ENCODE results near the gene AIFM1. TPM values are rescaled to one million over a fixed set of nuclear protein-coding genes. Genes with fewer than 3 reads are reported as not detected.

Gene AIFM1
- total and polyA plus RNA-seq, 2 experiments from 2014 or later: 29.6 to 47.3 TPM

DNA sequence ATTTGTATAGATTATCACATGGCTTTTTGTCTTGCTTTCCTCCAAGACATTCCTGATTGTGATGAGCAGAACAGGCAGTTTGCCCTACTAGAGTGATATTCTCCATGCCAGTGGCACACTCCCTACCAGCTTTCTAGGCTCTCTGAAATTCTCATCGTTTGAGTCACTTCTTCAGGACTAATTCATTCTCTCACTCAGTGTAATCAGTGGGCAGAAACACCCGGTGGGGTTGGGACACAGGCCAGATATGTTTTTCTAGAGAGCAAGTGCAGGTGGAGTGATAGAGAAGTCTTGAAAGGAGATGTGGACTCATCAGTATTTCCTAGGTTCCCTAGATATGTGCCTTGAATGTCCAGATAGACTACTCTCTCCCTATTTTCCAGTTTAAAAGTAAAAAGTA lies 19.2 kb upstream of the AIFM1 start:
- no peak for ATAC-seq
- Mint-ChIP-seq H3K4me3 (no peak overlapping the region), H3K4me1 (no peaks in the 10 kb centered on the region; the same call in 2 of the 3 replicates), H3K27ac (no peak overlapping the region), H3K9me3 (no peaks in the 10 kb centered on the region), H3K27me3 (ENCODE audit: insufficient read depth, low read depth, poor library complexity) (peaks cover 6% of the 10 kb centered on the region), H3K36me3 (ENCODE audit: low read depth) (no peaks in the 10 kb centered on the region)
- Histone ChIP-seq H3K4me1 (ENCODE audit: insufficient read depth) (no peaks in the 10 kb centered on the region), H4K20me1 (replicated peaks; ENCODE audit: insufficient read depth) (no peaks in the 10 kb centered on the region), H3K79me2 (replicated peaks; ENCODE audit: insufficient read depth) (no peaks in the 10 kb centered on the region), H3K4me3 (no peak overlapping the region), H3K36me3 (ENCODE audit: insufficient read depth) (no peaks in the 10 kb centered on the region), H3K9me2 (ENCODE audit: insufficient read depth) (no peaks in the 10 kb centered on the region), H3F3A (replicated peaks; ENCODE audit: low read depth) (no peaks in the 10 kb centered on the region), H2AFZ (no peak overlapping the region), H3K27ac (ENCODE audit: low read depth) (no peak overlapping the region), H3K4me2 (no peak overlapping the region), H3K27me3 (ENCODE audit: insufficient read depth) (no peaks in the 10 kb centered on the region)
- no peak for TF ChIP-seq CREB1 (CRISPR knock-in tag; IDR thresholded peaks at IDR 0.05; ENCODE audit: low read depth)
- TF ChIP-seq, protein P1, sequence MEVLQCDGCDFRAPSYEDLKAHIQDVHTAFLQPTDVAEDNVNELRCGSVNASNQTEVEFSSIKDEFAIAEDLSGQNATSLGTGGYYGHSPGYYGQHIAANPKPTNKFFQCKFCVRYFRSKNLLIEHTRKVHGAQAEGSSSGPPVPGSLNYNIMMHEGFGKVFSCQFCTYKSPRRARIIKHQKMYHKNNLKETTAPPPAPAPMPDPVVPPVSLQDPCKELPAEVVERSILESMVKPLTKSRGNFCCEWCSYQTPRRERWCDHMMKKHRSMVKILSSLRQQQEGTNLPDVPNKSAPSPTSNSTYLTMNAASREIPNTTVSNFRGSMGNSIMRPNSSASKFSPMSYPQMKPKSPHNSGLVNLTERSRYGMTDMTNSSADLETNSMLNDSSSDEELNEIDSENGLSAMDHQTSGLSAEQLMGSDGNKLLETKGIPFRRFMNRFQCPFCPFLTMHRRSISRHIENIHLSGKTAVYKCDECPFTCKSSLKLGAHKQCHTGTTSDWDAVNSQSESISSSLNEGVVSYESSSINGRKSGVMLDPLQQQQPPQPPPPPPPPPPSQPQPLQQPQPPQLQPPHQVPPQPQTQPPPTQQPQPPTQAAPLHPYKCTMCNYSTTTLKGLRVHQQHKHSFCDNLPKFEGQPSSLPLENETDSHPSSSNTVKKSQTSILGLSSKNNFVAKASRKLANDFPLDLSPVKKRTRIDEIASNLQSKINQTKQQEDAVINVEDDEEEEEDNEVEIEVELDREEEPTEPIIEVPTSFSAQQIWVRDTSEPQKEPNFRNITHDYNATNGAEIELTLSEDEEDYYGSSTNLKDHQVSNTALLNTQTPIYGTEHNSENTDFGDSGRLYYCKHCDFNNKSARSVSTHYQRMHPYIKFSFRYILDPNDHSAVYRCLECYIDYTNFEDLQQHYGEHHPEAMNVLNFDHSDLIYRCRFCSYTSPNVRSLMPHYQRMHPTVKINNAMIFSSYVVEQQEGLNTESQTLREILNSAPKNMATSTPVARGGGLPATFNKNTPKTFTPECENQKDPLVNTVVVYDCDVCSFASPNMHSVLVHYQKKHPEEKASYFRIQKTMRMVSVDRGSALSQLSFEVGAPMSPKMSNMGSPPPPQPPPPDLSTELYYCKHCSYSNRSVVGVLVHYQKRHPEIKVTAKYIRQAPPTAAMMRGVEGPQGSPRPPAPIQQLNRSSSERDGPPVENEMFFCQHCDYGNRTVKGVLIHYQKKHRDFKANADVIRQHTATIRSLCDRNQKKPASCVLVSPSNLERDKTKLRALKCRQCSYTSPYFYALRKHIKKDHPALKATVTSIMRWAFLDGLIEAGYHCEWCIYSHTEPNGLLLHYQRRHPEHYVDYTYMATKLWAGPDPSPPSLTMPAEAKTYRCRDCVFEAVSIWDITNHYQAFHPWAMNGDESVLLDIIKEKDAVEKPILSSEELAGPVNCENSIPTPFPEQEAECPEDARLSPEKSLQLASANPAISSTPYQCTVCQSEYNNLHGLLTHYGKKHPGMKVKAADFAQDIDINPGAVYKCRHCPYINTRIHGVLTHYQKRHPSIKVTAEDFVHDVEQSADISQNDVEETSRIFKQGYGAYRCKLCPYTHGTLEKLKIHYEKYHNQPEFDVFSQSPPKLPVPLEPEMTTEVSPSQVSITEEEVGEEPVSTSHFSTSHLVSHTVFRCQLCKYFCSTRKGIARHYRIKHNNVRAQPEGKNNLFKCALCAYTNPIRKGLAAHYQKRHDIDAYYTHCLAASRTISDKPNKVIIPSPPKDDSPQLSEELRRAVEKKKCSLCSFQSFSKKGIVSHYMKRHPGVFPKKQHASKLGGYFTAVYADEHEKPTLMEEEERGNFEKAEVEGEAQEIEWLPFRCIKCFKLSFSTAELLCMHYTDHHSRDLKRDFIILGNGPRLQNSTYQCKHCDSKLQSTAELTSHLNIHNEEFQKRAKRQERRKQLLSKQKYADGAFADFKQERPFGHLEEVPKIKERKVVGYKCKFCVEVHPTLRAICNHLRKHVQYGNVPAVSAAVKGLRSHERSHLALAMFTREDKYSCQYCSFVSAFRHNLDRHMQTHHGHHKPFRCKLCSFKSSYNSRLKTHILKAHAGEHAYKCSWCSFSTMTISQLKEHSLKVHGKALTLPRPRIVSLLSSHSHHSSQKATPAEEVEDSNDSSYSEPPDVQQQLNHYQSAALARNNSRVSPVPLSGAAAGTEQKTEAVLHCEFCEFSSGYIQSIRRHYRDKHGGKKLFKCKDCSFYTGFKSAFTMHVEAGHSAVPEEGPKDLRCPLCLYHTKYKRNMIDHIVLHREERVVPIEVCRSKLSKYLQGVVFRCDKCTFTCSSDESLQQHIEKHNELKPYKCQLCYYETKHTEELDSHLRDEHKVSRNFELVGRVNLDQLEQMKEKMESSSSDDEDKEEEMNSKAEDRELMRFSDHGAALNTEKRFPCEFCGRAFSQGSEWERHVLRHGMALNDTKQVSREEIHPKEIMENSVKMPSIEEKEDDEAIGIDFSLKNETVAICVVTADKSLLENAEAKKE (CRISPR knock-in tag; IDR thresholded peaks at IDR 0.05): no peak
- TF ChIP-seq, protein P2, sequence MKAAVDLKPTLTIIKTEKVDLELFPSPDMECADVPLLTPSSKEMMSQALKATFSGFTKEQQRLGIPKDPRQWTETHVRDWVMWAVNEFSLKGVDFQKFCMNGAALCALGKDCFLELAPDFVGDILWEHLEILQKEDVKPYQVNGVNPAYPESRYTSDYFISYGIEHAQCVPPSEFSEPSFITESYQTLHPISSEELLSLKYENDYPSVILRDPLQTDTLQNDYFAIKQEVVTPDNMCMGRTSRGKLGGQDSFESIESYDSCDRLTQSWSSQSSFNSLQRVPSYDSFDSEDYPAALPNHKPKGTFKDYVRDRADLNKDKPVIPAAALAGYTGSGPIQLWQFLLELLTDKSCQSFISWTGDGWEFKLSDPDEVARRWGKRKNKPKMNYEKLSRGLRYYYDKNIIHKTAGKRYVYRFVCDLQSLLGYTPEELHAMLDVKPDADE (IDR thresholded peaks at IDR 0.05): no peak
- no peak for TF ChIP-seq ZNF331 (CRISPR knock-in tag; IDR thresholded peaks at IDR 0.05; ENCODE audit: low read depth)
- no peak for DNase-seq (ENCODE audit: low spot score)

DNA sequence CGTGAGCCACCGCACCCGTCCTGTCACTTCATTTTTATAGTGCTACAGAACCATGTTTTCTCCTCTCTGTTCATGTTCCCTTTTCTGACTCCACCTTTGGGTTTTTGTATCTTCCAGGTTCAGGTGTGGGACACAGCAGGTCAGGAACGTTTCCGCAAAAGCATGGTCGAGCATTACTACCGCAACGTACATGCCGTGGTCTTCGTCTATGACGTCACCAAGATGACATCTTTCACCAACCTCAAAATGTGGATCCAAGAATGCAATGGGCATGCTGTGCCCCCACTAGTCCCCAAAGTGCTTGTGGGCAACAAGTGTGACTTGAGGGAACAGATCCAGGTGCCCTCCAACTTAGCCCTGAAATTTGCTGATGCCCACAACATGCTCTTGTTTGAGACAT lies 18.5 kb upstream of the AIFM1 start:
- Mint-ChIP-seq H3K9me3 (no peaks in the 10 kb centered on the region), H3K4me3 (no peak overlapping the region), H3K27ac (no peak overlapping the region), H3K4me1 (no peaks in the 10 kb centered on the region; the same call in 2 of the 3 replicates), H3K36me3 (ENCODE audit: low read depth) (no peaks in the 10 kb centered on the region), H3K27me3 (ENCODE audit: insufficient read depth, low read depth, poor library complexity) (peaks cover 6% of the 10 kb centered on the region)
- H4K20me1 ChIP-seq (replicated peaks; ENCODE audit: insufficient read depth): no peaks in the 10 kb centered on the region
- no peaks in the 10 kb centered on the region for H3K79me2 ChIP-seq (replicated peaks; ENCODE audit: insufficient read depth)
- no peak overlapping the region for H3K4me3 ChIP-seq
- no peak overlapping the region for H3K27ac ChIP-seq (ENCODE audit: low read depth)
- TF ChIP-seq ZNF114 (CRISPR knock-in tag; IDR thresholded peaks at IDR 0.05): no peak
- H2AFZ ChIP-seq: no peak overlapping the region
- ATAC-seq: no peak
- no peaks in the 10 kb centered on the region for H3K36me3 ChIP-seq (ENCODE audit: insufficient read depth)
- no peak for DNase-seq (ENCODE audit: low spot score)
- no peak overlapping the region for H3K4me2 ChIP-seq
- H3F3A ChIP-seq (replicated peaks; ENCODE audit: low read depth): no peaks in the 10 kb centered on the region
- no peaks in the 10 kb centered on the region for H3K27me3 ChIP-seq (ENCODE audit: insufficient read depth)
- H3K9me2 ChIP-seq (ENCODE audit: insufficient read depth): no peaks in the 10 kb centered on the region
- H3K4me1 ChIP-seq (ENCODE audit: insufficient read depth): no peaks in the 10 kb centered on the region

All from GM23338 (cell line).